ENCODE results near the gene WDR36.
A peak's percentile ranks its signal among the peaks of the same experiment; 100 is the strongest.
"Not testable (repeated sequence)": the region's sequence is repeated elsewhere in the genome, so short reads cannot be mapped to it uniquely, and the experiment has no call there.

WDR36 gene

DNA sequence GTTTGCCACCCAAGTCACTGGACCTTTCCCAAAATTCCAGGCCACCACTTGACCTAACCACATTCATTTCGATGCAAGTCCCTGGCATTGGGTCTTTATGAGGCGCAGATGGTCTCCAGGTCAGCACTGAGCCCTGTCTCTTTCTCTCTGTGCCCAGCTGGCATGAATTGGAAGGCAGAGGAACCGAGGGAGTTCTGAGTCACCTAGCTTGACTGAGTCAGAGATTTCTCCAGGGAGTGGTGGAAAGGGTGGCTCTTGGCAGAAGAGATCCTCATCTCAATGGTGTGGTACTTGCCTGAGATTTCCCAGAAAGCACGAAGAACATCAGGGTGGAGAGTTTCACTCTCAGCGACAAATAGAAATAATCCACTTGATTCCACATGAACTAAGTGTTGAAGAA is 43.8 kb downstream of the WDR36 start:
- no peak for DNase-seq (ENCODE audit: low read depth in 3 of 3)

DNA sequence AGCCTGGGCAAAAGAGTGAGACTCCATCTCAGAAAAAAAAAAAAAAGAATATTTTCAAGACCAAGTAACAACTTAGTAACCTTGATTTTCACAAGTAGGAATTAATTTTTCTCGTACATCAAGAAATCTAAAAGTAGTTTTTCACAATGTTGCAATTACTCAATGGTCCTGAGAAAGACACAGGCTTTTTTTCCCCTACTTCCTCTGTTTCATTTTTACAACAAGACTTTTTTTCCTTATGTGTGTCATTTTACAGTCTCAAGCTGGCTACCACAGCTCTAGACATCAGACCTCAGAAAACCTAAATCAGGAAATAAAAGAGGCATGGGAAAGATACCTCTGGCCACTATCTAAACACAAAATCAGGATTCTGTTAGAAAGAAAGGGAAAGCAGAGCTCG is 45.9 kb downstream of the WDR36 start:
- no peak for DNase-seq (ENCODE audit: low read depth in 3 of 3)

DNA sequence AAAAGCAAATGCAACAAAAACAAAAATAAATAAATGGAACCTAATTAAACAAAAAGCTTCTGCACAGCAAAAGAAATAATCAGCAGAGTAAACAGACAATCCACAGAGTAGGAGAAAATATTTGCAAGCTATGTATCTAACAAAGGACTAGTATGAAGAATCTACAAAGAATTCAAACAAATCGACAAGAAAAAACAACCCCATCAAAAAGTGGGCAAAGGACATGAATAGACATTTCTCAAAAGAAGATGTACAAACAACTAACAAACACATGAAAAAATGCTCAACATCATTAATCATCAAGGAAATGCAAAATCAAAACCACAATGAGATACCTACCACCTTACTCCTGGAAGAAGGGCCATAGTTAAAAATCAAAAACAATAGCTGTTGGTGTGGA is 49.3 kb downstream of the WDR36 start:
- not testable (repeated sequence) for DNase-seq (ENCODE audit: low read depth in 3 of 3)

DNA sequence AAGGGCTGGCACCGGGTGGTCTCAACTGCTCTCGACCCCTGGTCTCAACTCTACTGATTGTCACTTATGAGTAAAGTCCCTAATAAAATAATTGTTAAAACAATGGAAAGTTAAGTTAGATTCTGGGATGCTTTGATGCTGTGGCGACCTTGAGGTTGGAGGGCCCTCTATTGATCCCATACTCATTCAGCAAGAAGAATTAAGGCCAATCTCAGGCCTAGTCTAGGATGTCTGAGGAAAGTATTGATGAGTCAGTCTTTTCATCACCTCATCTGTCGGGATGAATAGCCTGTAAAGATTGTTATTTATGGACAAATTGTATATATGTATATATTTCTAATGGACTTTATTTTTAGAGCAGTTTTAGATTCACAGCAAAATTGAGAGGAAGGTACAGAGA is 50.8 kb downstream of the WDR36 start:
- DNase-seq (ENCODE audit: low read depth in 3 of 3): no peak

DNA sequence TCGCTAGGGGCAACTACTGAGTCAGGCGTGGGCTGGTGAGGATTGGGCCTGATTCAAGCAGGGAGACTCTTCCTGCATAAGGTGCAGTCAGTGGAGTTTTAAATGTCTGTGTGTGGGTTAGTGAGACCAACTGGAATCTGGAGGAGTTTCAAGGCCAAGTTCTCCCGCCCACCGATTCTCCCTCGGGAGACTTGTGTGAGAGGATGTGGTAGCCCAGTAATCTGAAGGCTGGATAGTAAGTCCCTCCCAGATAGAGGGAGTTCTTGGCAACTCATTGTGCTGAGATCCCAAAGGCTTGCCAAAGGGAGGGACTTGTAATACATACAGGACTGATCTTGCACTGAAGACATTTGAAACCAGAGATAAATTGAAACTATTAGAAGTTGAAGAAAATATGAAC is 51.8 kb downstream of the WDR36 start:
- DNase-seq (ENCODE audit: low read depth in 3 of 3): no peak

DNA sequence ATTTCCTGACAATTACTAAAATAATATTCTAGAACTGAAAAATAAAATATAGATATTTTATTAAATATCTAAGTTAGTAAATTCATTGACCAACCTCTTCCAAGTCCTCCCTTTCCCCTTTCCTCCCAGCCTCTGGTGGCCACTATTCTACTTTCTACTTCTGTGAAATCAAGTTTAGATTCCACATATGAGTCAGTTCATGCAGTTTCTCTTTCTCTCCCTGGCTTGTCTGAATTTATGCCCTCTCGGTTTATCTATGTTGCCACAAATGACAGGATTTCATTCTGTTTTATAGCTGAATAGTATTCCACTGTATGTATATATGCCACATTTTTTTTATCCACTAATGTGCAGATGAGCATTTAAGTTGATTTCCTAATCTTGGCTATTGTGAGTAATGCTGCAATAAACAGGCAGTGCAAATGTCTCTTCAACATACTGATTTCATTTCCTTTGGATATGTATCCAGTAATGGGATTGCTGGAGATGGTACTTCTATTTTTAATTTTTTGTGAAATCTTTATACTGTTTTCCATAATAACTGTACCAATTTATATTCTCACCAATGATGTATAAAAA is 52.3 kb downstream of the WDR36 start:
- DNase-seq (ENCODE audit: low read depth in 3 of 3): no peak

DNA sequence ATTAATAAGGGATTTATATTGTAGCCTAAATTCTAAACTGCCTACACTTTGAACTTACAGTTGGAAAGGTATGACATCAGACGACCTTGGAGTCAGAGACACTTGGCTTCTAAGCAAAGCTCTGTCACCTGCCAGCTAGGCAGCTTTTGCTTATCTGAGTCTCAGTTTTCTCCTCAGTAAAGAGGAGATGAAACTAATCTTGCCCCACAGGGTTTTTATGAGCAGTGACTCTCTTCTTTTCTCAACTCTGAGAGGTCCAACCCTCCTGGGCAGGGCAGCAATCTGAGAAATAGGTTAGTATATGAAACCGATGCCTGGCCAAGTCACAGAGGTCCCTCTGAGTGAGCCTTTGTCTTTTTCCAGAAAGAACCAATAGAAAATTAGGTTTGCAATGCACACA is 53.9 kb downstream of the WDR36 start:
- DNase-seq (ENCODE audit: low read depth in 3 of 3): no peak

DNA sequence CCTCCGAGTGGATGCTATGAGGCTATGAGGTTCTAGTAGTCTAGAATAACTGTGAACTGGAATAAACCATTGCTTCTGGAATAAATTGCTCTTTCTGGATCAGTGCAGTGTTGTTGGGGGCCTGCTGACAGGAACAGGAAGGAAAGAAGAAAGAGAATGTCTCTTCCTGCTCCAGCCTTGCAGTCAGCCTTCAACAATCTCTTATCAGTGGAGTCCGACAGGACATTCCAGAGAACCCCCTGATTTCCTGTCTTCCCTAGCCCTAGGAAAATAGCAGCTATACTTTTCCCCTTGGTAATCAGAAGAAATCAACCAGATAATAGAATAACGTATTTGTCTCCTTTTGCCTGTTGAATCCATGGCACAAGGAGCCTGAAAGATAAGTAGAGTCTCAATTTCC is 55.4 kb downstream of the WDR36 start:
- no peak for DNase-seq (ENCODE audit: low read depth in 3 of 3)

DNA sequence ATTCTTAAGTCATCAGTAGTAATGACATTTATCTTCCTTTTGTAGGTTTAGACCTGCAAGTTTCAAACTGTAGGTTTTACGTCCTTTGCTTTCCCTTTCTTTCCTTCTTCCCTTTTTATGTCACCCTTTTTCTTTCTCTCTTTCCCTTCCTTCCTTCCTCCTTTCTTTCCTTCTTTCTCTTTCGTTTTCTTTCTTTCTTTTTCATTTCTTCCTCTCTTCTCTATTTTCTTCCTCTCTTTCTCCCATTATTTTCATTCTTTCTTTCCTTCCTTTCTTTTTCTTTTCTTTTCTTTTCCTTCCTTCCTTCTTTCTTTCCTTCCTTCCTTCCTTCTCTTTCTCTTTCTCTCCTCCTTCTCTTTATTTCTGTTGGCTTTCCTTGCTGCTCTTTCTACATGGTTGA is 59.9 kb downstream of the WDR36 start:
- no peak for DNase-seq (ENCODE audit: low read depth in 3 of 3)

DNA sequence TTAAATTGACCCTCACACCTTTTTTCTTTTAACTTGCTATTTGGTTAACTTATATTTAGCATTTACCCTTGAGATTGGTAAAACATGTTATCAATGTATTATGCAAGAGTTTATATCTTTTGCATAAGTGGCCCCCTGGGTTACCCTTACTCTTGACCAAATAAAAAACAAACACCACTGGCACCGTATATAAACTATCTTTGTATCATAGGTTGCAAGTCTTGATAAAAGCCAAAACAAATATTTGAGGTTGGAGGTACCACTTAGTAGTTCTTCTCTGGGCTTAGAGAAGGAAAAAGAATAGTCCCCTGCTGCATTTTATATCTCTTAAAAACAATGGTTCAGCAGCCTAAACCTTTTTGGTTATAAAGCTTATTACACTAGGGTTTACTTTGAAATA is 61.3 kb downstream of the WDR36 start:
- DNase-seq (ENCODE audit: low read depth in 3 of 3): no peak

DNA sequence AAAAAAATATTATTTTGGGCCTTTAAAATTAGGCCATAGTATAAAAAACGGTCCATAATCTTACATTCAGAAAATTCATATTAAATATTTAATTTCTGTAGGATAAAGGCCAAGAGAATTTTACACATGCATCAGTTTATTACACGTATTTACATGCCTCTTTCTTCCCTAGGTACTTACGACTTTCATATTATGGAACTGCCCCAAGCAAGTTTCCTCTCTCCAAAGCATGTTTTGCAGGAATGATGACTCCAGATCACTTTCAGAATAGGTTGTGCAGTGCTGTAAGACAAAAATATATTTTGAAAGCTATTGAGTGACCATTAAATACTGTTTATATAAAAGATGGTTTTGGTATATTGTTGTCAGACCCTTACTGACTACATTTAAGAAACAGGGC is 61.8 kb downstream of the WDR36 start:
- no peak for DNase-seq (ENCODE audit: low read depth in 3 of 3)

DNA sequence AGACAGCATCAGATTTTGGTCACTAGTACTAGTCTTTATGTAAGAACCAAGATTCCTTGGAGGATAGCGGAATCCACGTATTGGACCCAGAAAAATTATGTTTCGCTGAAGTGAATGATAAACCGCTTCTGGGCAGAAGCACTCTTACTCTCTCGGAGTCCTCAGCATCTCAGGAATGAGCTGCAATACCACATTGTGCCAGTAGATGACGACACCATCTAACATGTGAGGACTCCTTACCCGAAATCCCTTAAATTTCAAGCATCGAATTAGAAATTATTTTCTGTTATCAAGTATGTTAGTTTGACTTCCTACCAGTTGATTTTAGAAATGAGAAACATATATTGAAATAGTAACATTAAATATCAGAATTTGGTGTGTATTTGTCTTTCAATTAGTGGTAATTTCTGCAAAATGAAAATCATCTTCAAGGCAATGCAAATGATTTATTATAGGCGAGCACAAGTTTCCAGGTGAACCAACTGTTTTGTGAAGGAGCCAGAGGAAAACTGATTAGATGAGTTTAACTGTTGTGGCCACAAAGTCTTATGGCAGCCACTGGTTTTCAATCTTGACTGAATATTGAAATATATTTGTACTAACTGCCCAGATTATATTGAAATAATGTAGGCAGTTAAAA is 66.1 kb downstream of the WDR36 start:
- DNase-seq (ENCODE audit: low read depth in 3 of 3): peak; percentile 59 to 81 (median 71)

DNA sequence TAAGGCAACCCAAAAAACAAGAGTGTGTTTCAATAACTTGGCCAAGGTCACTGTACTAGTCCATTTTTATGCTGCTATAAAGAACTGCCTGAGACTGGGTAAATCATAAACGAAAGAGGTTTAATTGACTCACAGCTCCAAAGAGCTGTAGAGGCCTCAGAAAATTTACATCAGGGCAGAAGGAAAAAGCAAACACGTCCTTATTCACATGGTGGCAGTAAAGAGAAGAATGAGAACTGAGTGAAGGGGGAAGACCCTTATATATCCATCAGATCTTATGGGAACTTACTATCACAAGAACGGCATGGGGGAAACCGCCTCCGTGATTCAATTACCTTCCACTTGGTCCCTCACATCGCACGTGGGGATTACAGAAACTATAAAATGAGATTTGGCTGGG is 67.7 kb downstream of the WDR36 start:
- no peak for DNase-seq (ENCODE audit: low read depth in 3 of 3)

DNA sequence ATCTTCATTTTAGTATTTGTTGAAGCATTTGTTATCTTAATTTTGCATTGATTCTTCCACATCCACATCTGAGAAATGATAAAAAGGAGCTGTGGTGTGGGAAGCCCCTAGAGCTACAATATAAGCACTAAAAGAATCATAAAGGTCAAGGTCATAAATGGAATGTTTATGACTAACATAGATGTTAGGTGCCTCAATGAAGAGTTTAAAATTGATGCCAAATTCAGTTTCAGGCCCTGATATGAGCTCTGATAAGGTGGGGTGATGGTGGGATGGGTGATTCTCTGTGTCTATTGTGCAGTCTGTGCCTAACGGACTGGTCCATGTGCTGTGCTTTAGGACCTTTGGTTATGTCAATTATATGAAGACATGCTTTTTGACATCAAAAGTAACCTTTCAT is 70.9 kb downstream of the WDR36 start:
- no peak for DNase-seq (ENCODE audit: low read depth in 3 of 3)

DNA sequence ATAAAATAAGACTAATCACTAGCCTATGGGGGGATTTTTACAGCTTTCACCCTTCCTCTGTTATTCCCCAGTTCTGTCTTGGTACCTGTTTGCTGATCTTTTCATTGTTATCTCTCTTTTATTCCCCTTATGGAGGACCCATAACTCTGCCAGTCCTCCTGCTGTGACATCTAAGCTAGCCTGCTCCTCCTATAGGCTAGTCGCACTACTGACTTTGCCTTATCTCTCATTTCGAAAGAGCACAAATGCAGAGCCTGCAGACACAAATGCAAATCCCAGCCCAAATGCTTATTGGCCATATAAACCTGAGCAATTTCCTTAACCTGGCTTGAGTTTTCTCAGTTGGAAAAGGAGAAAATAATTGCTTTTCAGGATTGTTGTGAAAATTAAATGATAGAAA is 72.9 kb downstream of the WDR36 start:
- DNase-seq (ENCODE audit: low read depth in 3 of 3): no peak

DNA sequence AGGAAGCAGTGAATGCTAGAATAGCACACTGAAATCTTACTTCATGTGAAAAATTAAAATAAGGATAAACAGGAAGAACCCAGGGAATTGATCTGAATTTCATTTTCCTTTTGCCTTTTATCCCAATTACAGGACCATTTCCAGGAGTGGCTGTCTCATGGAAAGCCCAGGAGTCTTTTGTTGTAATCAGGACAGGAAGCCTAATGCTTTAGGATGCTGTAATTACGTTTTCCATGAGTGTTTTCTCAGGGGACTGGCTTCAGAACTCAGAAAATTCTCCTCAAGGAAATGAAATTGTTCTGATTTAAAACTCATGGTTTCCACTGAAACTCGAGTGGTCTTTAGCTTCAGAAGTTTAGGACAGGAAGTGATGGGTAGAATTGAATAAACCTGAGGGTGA is 75.4 kb downstream of the WDR36 start:
- no peak for DNase-seq (ENCODE audit: low read depth in 3 of 3)

DNA sequence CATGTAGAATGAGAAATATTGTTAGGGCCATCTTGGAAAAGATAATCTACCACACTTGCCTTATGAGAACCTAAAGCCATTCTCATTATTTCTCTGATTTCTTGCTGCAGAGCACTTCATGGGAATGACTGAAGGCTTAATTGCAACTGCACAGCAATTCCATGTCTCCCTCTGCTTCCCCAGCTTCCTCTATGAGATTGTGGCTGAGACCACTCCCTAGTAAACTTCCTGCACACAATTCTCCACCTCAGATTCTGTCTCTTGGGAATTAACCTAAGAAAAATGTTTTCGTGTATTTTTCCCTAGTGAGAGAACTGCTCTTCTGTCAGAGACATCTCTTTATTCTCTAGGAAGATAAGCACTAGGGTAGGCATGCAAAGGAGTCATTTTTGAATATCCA is 76.5 kb downstream of the WDR36 start:
- DNase-seq (ENCODE audit: low read depth in 3 of 3): no peak

DNA sequence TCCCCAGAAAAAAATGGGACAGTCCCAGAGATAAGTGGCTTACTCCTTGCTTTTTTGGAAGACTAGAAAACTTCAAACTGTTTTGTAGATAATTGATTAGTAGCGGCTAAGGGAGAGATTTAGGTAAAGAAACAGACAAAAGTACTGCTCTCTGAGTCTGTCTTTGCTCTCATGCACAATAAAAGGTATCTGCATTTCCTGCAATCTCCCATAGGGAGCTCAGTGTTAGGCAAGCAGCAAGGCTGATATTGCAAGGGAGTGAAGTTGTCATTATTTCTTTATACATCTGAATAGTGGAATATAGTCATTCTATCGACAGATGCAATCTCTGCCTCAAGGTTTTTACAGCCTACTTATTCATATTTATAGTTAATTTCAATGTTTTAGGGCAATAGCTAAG is 77.1 kb downstream of the WDR36 start:
- DNase-seq (ENCODE audit: low read depth in 3 of 3): no peak

DNA sequence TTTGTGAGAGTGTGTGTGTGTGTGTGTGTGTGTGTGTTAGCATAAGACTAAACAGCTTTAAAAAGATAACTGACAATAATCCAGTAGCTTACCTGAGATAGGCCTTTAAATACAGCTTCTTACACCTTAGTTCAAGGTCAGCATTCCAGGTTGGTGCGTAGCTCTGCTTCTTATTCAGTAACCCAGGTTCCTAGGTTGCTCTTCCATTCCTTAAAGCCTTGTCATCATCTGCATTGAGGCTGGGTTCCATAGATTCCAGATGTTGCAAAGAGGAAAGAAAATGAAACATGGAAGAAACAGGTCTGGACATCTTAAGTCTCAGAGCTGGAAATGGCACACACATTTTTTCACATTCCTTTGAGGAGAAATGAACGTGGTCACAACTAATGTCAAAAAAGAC is 78.1 kb downstream of the WDR36 start:
- DNase-seq (ENCODE audit: low read depth in 3 of 3): no peak

DNA sequence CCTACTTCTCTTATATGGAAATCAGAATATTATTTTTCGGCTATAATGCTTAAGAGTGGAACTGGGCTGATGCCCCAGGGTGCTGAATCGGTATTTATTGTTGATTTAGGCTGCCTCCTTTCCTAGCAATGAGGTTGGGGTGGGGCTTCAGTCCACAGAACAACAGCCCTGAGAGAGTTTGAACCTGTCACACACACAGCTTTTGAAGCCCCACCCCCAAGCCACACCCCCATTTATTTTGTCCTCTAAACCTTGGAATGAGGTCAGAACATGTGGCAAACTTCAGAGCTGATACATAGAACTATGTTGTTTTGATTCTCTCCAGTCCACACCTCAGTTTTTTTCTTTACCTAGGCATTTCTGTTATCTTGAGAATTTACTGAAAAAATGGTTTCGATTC is 80.4 kb downstream of the WDR36 start:
- DNase-seq (ENCODE audit: low read depth in 3 of 3): no peak

DNA sequence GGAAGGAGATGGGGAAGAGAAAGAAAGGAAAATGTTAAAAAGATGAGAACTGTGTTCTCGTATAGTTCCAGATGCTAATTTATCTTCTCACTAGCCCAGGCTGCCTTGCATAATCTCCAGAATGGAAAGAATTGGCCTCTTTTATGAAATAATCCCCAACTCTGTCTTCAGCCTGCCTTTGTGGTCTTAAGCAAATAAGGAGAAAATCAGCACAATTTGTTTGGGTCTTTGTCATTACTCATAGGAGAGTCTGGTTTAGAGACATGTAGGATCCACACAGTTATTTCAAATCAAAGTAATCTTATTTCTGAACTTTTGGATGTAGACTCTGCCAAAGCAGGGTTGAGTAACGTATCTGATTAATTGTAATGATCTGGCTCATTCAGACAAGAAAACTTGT is 81.3 kb downstream of the WDR36 start:
- no peak for DNase-seq (ENCODE audit: low read depth in 3 of 3)
